Measurements from ENCODE around the gene TMX3. TPM values are rescaled to one million over a fixed set of nuclear protein-coding genes. Genes with fewer than 3 reads are reported as not detected.

Gene TMX3
- total RNA-seq, 4 donors from 2014 or later = 19.1 to 44.0 (median 25.3) TPM

Other genes starting within 250 kb of the TMX3 start
- gene CCDC102B, start 83.0 kb upstream of the TMX3 start, total RNA-seq = 1 to 10 TPM in 3 of 4 donors, not detected in 1; 1.6 to 4.1 (median 2.7) TPM